NCI-H1417 treated with DMSO at 0.1 percent for 48 hours (cell line): ENCODE measurements around the gene PDE4A.
"Not testable (repeated sequence)": the region's sequence is repeated elsewhere in the genome, so short reads cannot be mapped to it uniquely, and the experiment has no call there.

ENCODE experiments used
- DNase-seq: peaks from one replicate; lab custom pipeline; 2025; lab: John Stamatoyannopoulos, UW

Gene PDE4A

DNA sequence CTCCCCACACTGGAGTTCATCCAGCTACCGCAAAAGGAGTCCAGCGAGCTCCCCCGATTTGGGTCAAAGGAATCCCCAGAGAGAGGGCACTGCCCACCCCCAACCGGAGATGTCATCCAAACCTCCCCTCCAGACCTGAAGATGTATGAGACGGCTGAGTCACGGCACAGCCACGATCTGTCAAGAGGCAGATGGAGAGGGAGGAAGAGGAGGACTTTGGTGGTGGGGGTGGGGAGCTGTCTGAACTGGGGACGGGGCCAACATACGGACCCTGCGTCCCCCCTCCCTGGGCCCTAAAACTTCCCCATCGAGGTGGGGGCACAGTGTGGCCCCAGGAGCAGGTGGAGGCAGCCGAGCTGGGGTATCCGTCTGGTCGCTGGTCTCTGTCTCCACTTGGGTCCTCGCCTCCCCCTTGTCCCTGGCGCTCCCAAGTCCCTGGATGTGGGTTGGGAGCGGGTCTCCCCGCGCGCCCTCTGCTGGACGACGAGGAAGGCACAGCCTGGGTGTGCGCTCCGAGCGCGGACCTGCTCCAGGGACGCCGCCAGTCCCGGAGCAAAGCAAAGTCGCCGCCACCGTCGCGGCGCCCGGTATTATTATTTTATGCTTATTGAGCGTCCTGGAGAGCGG lies 3.8 kb downstream of the PDE4A start:
- no peak for DNase-seq

DNA sequence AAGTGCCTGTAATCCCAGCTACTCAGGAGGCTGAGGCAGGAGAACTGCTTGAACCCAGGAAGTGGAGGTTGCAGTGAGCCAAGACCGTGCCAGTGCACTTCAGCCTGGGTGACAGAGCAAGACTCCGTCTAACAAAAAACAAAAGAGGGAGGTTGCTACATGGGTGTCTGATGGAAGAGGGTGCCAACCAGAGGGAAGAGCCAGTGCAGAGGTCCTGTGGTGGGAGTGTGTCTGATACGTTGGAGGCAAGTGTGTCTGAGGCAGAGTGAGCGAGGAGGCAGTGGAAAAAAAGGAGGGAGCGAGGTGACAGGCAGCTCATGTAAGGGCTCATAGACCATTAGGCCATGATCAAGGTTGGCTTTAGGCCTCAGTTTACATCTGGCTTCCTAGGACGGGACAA lies 6.8 kb downstream of the PDE4A start:
- DNase-seq = no peak

DNA sequence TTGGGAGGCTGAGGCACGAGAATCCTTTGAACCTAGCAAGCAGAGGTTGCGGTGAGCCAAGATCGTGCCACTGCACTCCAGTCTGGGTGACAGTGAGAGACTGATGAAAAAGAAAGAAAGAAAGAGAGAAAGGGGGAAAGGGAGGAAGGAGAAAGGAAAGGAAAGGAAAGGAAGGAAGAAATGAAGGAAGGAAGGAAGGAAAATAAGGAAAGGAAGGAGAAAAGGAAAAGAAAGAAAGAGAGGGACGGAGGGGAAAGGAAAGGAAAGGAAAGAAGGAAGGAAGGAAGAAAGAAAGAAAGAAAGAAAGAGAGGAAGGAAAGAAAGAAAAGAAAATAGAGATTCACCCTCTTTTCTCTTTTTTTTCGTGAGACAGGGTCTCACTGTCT lies 8.7 kb downstream of the PDE4A start:
- no peak for DNase-seq

DNA sequence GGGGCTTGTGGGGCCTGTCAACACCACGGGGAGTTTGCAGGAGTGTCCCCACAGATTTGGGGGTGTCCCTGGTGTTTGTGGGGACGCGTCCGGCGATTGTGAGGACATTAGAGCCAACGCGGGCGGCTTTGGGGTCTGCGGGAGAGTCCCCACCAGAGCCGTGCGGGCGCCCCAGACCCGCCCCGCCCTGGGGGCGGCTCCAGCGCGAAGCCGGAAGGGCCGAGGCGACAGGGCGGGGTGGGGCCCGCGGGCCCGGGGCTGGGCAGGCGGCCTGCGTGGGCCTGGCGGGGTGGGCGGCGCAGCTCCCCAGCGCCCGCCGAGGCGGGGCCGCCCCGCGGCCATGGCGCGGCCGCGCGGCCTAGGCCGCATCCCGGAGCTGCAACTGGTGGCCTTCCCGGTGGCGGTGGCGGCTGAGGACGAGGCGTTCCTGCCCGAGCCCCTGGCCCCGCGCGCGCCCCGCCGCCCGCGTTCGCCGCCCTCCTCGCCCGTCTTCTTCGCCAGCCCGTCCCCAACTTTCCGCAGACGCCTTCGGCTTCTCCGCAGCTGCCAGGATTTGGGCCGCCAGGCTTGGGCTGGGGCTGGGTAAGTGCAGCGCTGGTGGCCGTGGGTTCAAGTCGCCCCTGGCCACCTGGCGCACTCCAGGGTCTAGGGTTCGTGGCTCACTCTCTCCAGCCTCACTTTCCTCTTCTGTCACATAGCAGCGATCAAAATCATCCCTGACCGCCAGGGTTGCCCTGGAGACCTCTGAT lies 10.3 kb downstream of the PDE4A start:
- DNase-seq = no peak

DNA sequence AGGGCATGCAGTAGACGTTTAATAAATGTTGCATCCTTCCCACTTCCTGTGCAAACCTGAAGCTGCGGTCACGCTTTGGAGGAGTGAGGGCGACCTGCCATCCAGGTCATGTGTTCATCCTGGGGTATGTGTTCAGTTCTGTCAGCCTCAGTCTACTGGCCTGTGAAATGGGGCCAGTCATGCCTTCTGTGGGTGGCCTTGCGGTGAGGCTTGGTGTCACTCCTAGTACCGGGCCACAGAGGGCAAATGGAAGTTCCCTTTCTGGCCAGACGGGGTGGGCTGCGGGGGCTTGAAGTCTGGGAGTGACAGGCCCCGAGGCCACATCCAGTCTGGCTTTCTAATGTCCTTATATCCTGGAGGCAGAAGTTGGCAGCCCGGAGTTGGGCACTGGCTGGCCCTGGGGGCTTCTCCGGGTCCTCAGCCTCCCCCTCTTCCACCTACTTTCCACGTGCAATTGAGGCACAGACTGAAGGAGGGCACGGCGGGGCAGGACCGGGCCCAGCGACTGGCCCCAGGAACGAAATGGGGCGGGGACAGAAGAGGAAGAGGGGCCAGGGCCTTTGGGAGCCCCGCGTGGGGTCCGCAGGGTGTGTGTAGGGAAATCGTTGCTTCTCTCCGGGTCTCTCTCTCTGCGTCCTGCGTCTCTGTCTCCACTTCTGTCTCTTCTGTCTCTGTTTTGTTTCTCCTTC lies 11.1 kb downstream of the PDE4A start:
- no peak for DNase-seq

DNA sequence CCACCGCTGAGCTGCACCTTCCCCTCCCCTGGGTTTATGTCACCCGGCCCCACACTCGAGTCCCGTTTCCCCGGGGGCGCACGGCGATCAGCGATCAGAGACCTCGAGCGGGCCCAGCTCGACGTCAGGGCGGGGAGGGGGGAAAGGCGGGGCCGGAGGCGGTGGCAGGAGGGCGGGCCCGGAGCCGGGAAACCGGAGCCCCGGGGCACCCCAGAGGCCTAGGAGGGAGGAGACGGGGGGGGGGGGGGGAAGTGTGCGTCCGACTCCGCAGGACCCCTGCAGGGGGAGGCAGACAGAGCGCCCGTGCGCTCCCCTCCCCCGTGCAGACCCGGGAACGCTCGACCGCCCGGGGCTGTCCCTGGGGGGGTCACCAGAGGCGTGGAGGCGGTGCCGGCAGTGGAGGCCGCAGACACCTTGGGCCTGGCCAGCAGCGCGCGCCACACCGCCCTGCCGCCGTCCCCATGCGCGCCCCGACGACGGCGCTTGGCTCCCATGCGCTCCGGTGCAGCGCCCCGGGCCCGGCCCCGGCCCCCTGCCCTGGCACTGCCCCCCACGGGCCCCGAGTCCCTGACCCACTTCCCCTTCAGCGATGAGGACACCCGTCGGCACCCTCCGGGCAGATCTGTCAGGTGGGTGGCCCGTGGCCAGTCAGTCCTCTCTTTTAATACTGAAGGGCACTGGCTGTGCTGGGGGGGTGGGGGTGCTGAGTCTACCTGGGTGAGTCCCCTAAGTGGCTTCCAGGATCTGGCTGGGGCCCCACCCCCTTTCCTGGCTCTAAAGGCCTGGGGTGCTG lies 11.8 kb downstream of the PDE4A start:
- DNase-seq = no peak

DNA sequence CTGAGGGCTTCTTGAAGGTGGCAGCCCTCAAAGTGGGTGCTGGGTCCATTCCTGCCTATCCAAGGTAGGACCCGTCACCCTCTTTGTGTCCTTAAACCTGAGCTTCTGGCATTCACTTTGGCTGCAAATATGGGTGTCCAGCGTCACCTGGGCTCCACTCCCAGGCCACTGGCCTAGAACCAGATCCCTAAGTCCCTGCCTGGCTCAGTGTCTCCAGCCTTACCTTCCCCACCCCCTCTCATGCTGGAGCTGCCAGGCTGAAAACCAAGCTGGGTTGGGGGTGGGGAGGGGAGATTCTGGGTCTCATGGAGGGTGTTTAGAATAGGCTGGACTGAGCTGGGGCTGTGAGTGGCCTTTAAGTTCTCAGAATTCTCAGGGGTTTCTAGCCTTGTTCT lies 12.4 kb downstream of the PDE4A start:
- DNase-seq = no peak

DNA sequence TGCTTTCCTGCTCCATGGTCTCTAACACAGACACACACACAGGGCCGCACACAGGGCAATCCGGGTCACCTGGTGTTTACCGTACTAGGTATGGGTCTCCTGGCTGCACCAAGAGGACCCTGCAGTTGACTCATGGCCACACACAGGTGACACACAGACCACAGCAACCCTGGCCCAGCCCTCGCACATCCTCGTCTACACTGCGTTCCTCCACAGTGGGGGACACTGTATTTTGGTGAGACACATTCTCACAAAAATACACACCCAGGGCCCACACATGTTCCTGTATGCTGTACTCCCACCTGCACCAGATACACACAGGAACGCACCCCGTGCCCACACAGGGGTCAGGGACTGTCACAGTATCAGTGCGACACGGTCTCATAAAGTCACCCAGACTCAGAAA lies 12.8 kb downstream of the PDE4A start:
- DNase-seq = no peak

DNA sequence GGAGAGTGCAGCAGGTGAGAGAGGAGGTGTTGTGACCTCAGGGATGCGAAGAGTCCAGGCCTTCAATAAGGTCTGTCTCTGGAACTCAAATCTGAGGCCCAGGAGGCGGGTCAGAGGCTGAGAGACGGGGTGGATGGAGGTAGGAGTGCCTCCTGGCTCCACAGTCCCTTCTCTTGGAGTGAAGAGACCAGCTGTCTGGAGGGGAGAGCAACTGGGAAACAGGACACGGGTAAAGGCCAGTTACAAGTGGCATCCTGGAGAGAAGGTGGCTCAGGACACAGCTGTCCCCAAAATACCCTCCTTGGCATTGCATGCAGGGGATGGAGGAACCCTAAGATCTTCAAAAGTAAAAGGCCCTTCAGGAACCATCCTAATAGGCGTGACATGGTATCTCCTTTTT lies 19.2 kb downstream of the PDE4A start:
- no peak for DNase-seq

DNA sequence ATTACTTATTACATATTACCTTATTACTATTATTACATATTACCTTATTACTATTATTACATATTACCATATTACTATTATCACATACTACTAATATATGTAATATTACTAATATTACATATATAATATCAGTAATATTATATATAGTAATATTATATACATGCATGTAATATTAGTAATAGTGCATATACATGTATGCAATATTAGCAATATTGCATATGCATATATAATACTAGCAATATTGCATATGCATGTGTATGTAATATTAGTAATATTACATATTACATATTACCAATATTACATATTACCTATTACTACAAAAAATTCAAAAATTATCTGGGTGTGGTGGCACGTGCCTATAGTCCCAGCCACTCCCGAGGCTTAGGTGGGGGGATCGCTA lies 22.4 kb downstream of the PDE4A start:
- no peak for DNase-seq

DNA sequence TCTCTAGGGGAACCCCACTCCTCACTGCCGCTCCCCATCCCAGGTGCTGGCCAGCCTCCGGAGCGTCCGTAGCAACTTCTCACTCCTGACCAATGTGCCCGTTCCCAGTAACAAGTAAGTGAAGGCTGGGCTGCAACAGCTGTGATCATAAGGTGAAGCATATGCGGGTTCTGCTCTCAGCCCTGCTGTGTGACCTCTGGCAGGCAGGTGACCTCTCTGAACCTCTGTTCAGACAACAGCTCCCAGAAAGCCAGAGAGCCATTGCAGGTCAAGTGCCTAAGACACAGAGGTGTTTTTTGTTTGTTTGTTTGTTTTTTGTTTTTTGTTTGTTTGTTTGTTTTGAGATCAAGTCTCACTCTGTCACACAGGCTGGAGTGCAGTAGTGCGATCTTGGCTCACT lies 28.7 kb downstream of the PDE4A start:
- DNase-seq = no peak

DNA sequence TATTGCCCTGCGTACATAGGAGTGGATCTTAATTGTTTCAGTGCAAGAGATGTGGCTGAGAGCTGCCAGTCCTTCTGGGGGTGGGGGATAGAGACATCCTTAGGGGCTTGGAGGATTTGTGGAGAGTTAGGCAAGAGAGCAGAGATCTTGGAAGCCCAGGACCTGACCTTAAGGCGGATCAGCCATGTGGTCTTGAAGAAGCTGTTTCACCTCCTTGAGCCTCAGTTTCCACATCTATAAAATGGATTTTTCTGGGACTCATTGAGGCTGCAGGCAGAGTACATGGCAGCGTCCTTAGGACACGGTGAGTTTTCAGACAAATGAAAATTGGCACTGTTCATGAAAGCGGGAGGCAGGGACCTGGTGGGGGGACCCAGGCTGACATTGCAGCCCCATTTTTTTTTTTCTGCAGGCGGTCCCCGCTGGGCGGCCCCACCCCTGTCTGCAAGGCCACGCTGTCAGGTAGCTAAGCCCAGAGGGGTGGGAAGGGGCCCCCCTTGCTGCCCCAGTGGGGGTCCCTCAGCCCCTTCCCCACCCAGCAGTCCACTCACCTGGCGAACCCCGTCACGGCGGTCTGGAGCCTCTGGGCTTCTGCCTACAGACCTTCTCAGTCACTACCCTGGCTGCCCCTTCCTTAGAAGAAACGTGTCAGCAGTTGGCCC lies 30.0 kb downstream of the PDE4A start:
- DNase-seq = no peak

DNA sequence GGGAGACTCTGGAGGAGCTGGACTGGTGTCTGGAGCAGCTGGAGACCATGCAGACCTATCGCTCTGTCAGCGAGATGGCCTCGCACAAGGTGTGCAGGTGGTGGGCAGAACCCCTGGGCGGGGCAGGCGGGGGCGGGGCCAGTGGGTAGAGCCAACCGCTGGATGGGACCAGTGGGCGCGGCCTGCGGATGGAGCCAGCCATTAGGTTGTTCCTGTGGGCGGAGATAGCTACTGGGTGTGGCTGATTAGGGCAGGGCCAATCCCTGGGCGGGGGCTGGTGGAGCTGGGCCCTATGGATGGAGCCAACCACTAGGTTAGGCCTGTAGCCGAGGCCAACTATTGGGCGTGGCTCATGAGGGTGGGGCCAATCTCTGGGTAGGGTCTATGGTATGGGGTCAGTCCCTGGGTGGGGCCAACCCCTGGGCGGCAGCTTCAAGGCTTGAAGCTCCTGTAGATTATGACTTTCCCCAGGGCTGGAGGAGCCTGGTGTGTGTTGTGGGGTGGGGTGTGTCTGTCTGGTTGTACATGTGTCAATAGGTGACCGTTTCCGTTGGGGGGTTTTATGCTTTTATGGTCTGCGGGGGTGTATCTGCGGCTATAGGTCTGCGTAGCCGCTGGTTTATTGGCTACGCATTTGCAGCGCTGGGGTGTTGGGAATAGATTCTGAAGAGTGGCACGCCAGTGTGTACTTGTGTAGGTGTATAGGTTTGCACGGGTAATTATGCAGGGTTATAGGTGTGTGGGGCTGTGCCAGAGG lies 30.7 kb downstream of the PDE4A start:
- DNase-seq = no peak

DNA sequence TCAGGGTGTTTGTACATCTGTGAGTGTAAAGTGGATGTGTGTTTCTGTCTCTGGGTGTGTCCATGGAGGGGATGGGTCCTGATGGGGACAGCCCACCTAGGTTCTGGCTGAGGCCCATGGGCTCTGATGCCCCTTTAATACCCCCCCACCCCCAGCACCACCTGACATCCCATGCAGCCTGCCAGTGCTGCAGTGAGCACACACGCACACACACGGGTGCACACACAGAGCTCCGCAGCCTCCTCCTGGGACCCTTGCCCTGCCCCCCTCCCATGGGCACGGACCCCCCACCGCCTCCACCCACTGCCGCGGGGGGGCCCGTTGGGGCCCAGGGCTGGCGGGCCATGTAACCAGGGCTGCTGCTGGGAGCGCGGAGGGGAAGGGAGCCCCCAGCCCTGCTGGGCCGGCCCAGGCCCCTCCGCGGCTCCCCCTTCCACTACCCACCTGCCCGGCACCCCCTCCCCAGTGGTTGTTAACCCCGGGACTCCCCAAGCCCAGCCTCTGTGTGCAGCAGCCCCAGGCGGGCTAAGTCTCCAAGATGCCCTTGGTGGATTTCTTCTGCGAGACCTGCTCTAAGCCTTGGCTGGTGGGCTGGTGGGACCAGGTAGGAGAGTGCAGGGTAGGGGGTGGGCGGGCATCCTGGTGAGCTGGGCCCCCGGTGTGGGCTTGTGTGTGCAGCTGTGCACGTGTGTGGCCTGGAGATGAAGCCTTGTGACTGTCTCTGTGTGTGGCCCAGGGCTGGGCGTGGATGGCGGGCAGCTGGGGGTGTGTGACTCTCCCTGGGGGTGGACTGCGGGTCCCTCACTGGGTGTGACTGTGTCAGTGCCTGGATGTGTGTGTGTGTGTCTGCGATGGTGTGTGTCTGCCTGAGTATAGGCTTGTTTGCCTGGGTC lies 32.6 kb downstream of the PDE4A start:
- DNase-seq = no peak

DNA sequence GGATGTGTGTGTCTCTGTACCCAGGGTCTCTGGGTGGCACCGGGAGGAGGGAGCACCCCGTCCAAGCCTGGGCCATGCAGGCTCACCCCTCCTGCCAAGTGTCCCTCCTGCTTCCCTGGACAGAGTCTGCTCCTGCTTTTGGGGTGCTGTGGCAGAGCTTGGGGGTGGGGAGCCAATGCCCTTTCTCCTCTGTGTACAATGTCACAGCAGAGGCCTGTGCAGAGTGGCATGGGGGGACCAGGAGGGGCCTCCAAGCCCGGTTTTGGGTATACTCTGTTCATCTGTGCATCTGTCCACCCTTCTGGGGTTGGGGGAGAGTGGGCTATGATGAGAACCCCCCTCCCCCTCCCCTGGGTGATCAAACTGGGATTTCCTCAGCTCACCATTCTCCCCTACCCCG lies 33.5 kb downstream of the PDE4A start:
- no peak for DNase-seq

DNA sequence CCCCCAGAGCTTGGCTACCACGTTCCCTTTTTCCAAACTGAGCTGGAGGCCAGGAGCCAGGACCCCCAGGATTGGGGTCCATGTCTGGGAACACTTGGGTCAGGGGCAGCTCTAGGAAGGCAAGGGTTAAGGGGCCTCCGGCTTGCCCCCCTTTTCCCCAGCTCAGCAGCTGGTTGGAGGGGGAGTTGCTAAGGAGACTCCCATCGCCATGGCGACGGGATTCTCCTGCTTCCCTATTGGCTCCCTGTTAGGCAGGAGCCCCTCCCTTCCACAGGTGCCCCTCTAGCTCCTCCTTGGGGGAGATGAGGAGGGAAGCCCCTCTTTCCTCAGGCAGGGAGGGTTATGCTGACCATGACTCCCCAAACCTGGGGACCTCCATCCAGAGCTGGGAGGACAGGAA lies 33.9 kb downstream of the PDE4A start:
- no peak for DNase-seq

DNA sequence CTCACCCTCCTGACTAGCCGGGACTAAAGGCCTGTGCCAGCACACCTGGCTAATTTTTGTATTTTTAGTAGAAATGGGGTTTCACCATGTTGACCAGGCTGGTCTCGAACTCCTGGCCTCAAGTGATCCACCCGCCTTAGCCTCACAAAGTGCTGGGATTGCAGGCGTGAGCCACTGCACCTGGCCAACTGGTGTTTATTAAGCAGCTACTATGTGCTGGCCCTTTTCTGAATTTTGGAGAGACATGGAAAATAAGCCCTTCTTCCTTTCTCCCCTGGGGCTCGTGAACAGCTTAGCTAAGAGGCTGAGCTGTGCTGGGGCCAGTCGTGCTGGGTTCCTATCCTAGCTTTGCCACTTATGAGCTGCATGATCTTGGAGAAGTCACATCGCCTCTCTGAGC lies 38.4 kb downstream of the PDE4A start:
- DNase-seq = not testable (repeated sequence)

DNA sequence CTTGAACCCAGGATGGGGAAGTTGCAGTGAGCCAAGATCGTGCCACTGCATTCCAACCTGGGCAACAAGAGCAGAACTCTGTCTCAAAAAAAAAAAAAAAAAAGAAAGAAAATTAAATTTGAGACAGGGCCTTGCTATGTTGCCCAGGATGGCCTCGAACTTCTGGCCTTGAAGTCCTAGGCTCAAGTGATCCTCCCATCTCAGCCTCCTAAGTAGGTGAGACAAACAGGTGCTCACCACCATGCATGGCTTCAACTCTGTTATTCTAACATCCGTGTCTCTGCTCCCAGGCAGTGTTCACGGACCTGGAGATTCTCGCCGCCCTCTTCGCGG lies 40.3 kb downstream of the PDE4A start:
- DNase-seq = no peak

DNA sequence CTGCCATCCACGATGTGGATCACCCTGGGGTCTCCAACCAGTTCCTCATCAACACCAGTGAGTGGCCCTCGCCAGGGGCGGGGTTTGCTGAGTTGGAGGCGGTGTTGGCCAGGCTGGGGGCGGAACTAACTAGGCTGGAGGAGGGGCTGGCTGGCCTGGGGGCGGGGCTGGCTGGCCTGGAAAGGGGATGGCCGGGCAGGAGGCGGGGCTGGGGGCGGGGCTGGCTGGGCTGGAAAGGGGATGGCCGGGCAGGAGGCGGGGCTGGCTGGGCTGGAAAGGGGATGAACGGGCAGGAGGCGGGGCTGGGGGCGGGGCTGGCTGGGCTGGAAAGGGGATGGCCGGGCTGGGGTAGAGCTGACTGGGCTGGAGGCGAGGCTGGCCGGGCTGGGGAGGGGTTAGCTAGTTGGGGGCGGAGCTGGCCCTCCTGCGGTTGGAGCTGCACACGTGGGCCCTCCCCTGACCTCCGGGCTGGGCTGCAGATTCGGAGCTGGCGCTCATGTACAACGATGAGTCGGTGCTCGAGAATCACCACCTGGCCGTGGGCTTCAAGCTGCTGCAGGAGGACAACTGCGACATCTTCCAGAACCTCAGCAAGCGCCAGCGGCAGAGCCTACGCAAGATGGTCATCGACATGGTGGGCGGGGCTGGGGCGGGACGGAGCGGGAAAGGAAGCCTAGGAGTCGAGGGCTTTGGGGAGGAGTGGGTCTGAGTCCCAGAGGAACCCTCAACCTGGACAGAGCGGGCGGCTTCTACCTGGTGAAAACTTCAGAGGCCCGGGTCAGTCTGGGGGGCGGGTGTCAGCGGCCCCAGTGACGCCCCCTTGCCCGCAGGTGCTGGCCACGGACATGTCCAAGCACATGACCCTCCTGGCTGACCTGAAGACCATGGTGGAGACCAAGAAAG lies 41.0 kb downstream of the PDE4A start:
- DNase-seq = no peak
